SU-DHL-6 (cell line): ENCODE results near the gene UBL4A.

Experiments used
- H2AFZ ChIP-seq: fragments of 200-600 bp; sonication (generic); 2 replicates; pipeline ENCODE4 v1.6.1; 2014; ENCODE audit warnings: low read depth, mild to moderate bottlenecking, moderate library complexity, mixed read lengths, antibody characterized with exemption, low read length; ENCODE audit not compliant: severe bottlenecking
- H3F3A ChIP-seq: fragments of 200-600 bp; shearing (Covaris generic); 2 replicates; pipeline ENCODE4 v1.6.0; 2016; ENCODE audit warnings: antibody characterized with exemption, mild to moderate bottlenecking; ENCODE audit not compliant: insufficient read depth
- H3K27ac ChIP-seq: fragments of 200-600 bp; sonication (generic); 2 replicates; pipeline ENCODE4 v1.5.1; 2016; ENCODE audit warnings: low read depth, mild to moderate bottlenecking, low read length, moderate library complexity, mixed read lengths
- H3K27me3 ChIP-seq: fragments of 200-600 bp; sonication (generic), shearing (Covaris generic); 2 replicates; pipeline ENCODE4 v1.6.0; 2014; ENCODE audit warnings: mild to moderate bottlenecking, low read length
- H3K36me3 ChIP-seq: fragments of 200-600 bp; sonication (generic); 2 replicates; pipeline ENCODE4 v1.6.1; 2014; ENCODE audit warnings: mild to moderate bottlenecking, low read length, mixed read lengths
- H3K4me2 ChIP-seq: fragments of 300-600, 200-600 bp; shearing (Covaris generic), sonication (generic); 2 replicates; pipeline ENCODE4 v1.6.0; 2014; ENCODE audit warnings: low read length, low read depth, mild to moderate bottlenecking; ENCODE audit not compliant: poor library complexity, severe bottlenecking
- H3K4me3 ChIP-seq: fragments of 200-600 bp; sonication (generic); 2 replicates; pipeline ENCODE4 v1.5.1; 2014; ENCODE audit warnings: antibody characterized with exemption, low read length, mild to moderate bottlenecking, mixed read lengths; ENCODE audit not compliant: insufficient read depth, poor library complexity, severe bottlenecking
- H3K79me2 ChIP-seq: fragments of 200-600 bp; sonication (generic); 2 replicates; pipeline ENCODE4 v1.6.1; 2014; ENCODE audit warnings: mild to moderate bottlenecking, low read length, moderate library complexity; ENCODE audit not compliant: insufficient read depth
- H3K9ac ChIP-seq: fragments of 200-600 bp; sonication (generic); 2 replicates; pipeline ENCODE4 v1.7.0; 2014; ENCODE audit warnings: mild to moderate bottlenecking, low read length
- H3K9me2 ChIP-seq: fragments of 200-600 bp; sonication (generic); replicated peaks from 2 replicates; pipeline ENCODE4 v1.6.1; 2014; ENCODE audit warnings: low read length; ENCODE audit not compliant: insufficient read depth
- H3K9me3 ChIP-seq: fragments of 200-600 bp; sonication (generic); 2 replicates; pipeline ENCODE4 v1.6.1; 2014; ENCODE audit warnings: low read length, mixed read lengths; ENCODE audit not compliant: insufficient read depth
- H4K20me1 ChIP-seq: fragments of 200-600 bp; sonication (generic); 2 replicates; pipeline ENCODE4 v1.6.1; 2014; ENCODE audit warnings: low read depth, mild to moderate bottlenecking, antibody characterized with exemption, low read length, moderate library complexity, mixed read lengths
- EZH2phosphoT487 ChIP-seq: fragments of 200-600 bp; sonication (generic), shearing (Covaris generic); conservative IDR thresholded peaks from 2 replicates; pipeline ENCODE4 v1.6.1; 2018; ENCODE audit warnings: mild to moderate bottlenecking, antibody characterized with exemption, low read length, moderate library complexity, mixed read lengths
- TF ChIP-seq, protein P1 (sequence below): fragments of 200-600 bp; sonication (generic); IDR thresholded peaks from one replicate; pipeline ENCODE4 v1.5.1; 2017; ENCODE audit warnings: antibody characterized with exemption, mild to moderate bottlenecking, low read length, moderate library complexity; ENCODE audit not compliant: insufficient read depth, poor library complexity, severe bottlenecking

Gene UBL4A

DNA sequence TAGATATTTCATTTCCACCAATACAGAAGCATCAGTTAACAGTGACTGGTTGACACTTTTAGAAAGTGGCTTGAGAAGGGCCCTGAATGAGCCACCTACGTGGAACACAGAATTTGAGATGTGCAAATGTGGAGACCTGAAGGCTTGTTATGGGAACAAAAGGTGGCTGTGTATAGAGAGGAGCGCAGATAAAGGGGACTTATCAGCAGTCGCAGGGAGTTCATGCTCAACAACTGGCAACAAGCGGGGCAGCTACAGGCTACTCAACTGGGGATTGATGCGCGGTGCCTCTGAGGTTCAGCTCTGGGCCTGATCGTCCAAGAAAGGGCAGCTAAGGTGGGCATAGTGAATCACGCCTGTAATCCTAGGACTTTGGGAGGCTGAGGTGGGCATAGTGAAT, 33.0 kb upstream of the UBL4A start:
- H3K36me3 ChIP-seq: no peaks in the 10 kb centered on the region
- TF ChIP-seq, protein P1, sequence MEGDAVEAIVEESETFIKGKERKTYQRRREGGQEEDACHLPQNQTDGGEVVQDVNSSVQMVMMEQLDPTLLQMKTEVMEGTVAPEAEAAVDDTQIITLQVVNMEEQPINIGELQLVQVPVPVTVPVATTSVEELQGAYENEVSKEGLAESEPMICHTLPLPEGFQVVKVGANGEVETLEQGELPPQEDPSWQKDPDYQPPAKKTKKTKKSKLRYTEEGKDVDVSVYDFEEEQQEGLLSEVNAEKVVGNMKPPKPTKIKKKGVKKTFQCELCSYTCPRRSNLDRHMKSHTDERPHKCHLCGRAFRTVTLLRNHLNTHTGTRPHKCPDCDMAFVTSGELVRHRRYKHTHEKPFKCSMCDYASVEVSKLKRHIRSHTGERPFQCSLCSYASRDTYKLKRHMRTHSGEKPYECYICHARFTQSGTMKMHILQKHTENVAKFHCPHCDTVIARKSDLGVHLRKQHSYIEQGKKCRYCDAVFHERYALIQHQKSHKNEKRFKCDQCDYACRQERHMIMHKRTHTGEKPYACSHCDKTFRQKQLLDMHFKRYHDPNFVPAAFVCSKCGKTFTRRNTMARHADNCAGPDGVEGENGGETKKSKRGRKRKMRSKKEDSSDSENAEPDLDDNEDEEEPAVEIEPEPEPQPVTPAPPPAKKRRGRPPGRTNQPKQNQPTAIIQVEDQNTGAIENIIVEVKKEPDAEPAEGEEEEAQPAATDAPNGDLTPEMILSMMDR: no peak
- TF ChIP-seq EZH2phosphoT487: no peak

DNA sequence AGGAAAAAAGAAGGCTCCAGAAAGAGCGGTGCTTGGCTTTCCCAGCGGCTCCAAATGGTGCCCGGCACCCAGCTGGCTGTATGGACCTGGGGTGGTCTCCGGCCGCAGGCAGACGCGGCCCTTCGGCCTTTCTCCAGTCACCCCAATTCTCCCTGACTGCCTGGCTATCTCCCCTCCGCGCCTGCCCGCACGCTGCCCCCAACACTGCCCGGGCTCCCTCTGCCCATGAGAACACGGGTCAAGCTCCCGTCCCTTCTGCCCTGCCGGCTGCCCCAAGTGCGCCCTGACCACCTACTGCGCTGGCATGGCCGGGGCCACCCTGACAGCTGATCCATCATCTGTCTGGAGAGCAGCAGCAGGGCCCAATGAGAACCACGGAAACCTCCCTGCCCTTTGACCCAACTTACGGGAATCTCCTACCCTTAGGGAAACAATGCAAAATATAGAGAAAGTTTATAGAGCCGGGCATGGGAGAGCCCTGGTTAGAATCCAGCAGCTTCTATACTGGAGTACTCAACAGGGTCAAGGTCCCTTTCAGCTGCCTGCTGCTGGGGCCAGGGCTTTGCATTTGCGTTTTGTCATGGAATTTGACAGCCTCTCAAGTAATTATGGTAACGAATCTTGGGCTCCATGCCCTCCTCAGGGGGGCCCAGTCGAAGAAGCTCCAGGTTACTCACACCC, 30.8 kb upstream of the UBL4A start:
- H3K36me3 ChIP-seq: no peaks in the 10 kb centered on the region
- TF ChIP-seq EZH2phosphoT487: no peak
- TF ChIP-seq, protein P1: no peak
- H3K9me3 ChIP-seq: no peaks in the 10 kb centered on the region
- no peaks in the 10 kb centered on the region for H3F3A ChIP-seq
- no peak overlapping the region for H3K9ac ChIP-seq
- no peaks in the 10 kb centered on the region for H3K27me3 ChIP-seq
- no peaks in the 10 kb centered on the region for H3K79me2 ChIP-seq
- H3K9me2 ChIP-seq: no peaks in the 10 kb centered on the region
- no peaks in the 10 kb centered on the region for H4K20me1 ChIP-seq
- H3K27ac ChIP-seq: no peak overlapping the region
- no peak overlapping the region for H3K4me2 ChIP-seq
- H3K4me3 ChIP-seq: no peak overlapping the region
- no peak overlapping the region for H2AFZ ChIP-seq

More for the DNA sequence above, 33.0 kb upstream of the UBL4A start:
- Histone ChIP-seq H3K9me2 (no peaks in the 10 kb centered on the region), H3K27me3 (no peaks in the 10 kb centered on the region), H2AFZ (no peak overlapping the region), H3K9me3 (no peaks in the 10 kb centered on the region), H3K4me3 (no peak overlapping the region), H3K4me2 (no peak overlapping the region), H3F3A (no peaks in the 10 kb centered on the region), H3K79me2 (no peaks in the 10 kb centered on the region), H3K9ac (no peak overlapping the region), H3K27ac (no peak overlapping the region), H4K20me1 (no peaks in the 10 kb centered on the region)

DNA sequence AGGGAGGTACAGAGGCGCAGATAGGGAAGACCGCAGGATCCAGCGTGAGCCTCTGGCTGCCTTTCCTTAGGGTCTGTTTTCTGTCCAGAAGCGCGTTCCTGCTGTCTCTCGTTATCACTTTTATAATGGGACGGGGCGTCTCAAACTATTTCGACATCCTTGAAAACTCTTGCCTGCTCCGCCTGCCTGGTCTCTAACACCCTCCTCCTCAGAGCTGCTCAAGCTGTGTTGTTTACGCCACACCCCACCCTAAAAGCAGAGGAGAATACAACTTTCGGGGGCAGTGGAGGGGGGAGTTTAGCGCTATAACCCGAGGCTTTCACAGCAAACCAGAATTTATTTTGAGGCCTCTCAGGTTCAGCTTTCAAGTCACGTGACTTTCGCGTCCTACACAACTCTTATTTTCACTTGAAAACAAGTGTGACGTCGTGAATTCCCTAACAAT, 30.3 kb upstream of the UBL4A start:
- Histone ChIP-seq H3K4me3 (peak overlapping the region; percentile 50), H3K36me3 (no peaks in the 10 kb centered on the region), H3K27me3 (no peaks in the 10 kb centered on the region), H3K79me2 (no peaks in the 10 kb centered on the region), H2AFZ (peak overlapping the region; percentile 8), H3K9me3 (no peaks in the 10 kb centered on the region), H3K4me2 (peak overlapping the region; percentile 60), H4K20me1 (no peaks in the 10 kb centered on the region), H3F3A (no peaks in the 10 kb centered on the region), H3K9ac (peak overlapping the region; percentile 38; the same call in 1 of the 2 replicates), H3K27ac (no peak overlapping the region), H3K9me2 (no peaks in the 10 kb centered on the region)
- TF ChIP-seq, protein P1: no peak
- TF ChIP-seq EZH2phosphoT487: no peak
